CD14-positive monocyte (primary cell): ENCODE results near the gene PAFAH2. TPM values are rescaled to one million over a fixed set of nuclear protein-coding genes. Genes with fewer than 3 reads are reported as not detected.

ENCODE experiments used
- DNase-seq, 3 donors: peaks; one replicate each; pipeline ENCODE4 v3.0.0-alpha.2; 2011 to 2022
- H2AFZ ChIP-seq: 2 replicates; pipeline ENCODE4 v1.6.0; 2012; ENCODE audit warnings: mild to moderate bottlenecking, low read depth, low read length, inconsistent platforms; ENCODE audit not compliant: insufficient read depth, poor library complexity, severe bottlenecking
- H3K27ac ChIP-seq, 2 donors: 1 replicate in 1 of 2; 2 replicates in 1 of 2; pipeline ENCODE4 v1.5.1; 2012 to 2013; ENCODE audit warnings: low read length in 2 of 2, control low read depth in 1 of 2, inconsistent platforms in 1 of 2, low read depth in 1 of 2, mild to moderate bottlenecking in 1 of 2
- H3K27me3 ChIP-seq, 2 donors: one replicate each; pipeline versions ENCODE4 v1.6.0 to v1.6.1; 2011 to 2013; ENCODE audit warnings: low read length in 2 of 2; ENCODE audit not compliant: control insufficient read depth in 2 of 2, insufficient read depth in 2 of 2
- H3K36me3 ChIP-seq, 2 donors: replicated peaks in 1 of 2; 1 replicate in 1 of 2; 2 replicates in 1 of 2; pipeline versions ENCODE4 v1.5.1 to v1.6.1; 2012 to 2013; ENCODE audit warnings: low read length in 2 of 2, control low read depth in 1 of 2, inconsistent platforms in 1 of 2, mild to moderate bottlenecking in 1 of 2; ENCODE audit not compliant: insufficient read depth in 2 of 2, control insufficient read depth in 1 of 2
- H3K4me1 ChIP-seq, 2 donors: 1 replicate in 1 of 2; 2 replicates in 1 of 2; pipeline versions ENCODE4 v1.5.1 to v1.6.1; 2012 to 2013; ENCODE audit warnings: low read length in 2 of 2, control low read depth in 1 of 2, inconsistent platforms in 1 of 2, mild to moderate bottlenecking in 1 of 2, moderate library complexity in 1 of 2; ENCODE audit not compliant: insufficient read depth in 2 of 2, control insufficient read depth in 1 of 2
- H3K4me2 ChIP-seq: replicated peaks from 2 replicates; pipeline ENCODE3; 2012; ENCODE audit warnings: low read length, moderate library complexity, mild to moderate bottlenecking; ENCODE audit not compliant: poor library complexity, severe bottlenecking; ENCODE audit errors: extremely low read depth
- H3K4me3 ChIP-seq, 3 experiments: fragments of 200-600 bp in 1 of 3; sonication (generic) in 1 of 3; replicated peaks in 1 of 3; 1 replicate in 2 of 3; 2 replicates in 1 of 3; pipeline ENCODE4 v1.5.1; 2011 to 2013; ENCODE audit warnings: low read length in 3 of 3, mild to moderate bottlenecking in 3 of 3, control low read depth in 2 of 3, low read depth in 2 of 3, inconsistent platforms in 1 of 3, moderate library complexity in 1 of 3
- H3K79me2 ChIP-seq: 2 replicates; pipeline ENCODE4 v1.6.0; 2012; ENCODE audit warnings: mild to moderate bottlenecking, control low read depth, inconsistent platforms, low read length, moderate library complexity; ENCODE audit not compliant: insufficient read depth
- H3K9ac ChIP-seq: 2 replicates; pipeline ENCODE4 v1.6.0; 2017; ENCODE audit warnings: low read length, mild to moderate bottlenecking; ENCODE audit not compliant: insufficient read depth, poor library complexity, severe bottlenecking
- H3K9me3 ChIP-seq, 2 donors: replicated peaks in 1 of 2; 1 replicate in 1 of 2; 2 replicates in 1 of 2; pipeline versions ENCODE4 v1.5.1 to v1.6.1; 2012 to 2013; ENCODE audit warnings: low read length in 2 of 2, control low read depth in 1 of 2; ENCODE audit not compliant: control insufficient read depth in 1 of 2, insufficient read depth in 1 of 2
- H4K20me1 ChIP-seq: 2 replicates; pipeline ENCODE4 v1.6.0; 2012; ENCODE audit warnings: mild to moderate bottlenecking, low read length, control low read depth, moderate library complexity; ENCODE audit not compliant: insufficient read depth
- H3K27ac Mint-ChIP-seq, 7 donors: one replicate each; pipeline ENCODE4 v1.8.0; 2020; ENCODE audit warnings: mild to moderate bottlenecking in 7 of 7, mixed read lengths in 7 of 7, moderate library complexity in 6 of 7, inconsistent platforms in 2 of 7
- H3K27me3 Mint-ChIP-seq, 3 donors: one replicate each; pipeline ENCODE4 v1.8.0; 2021 to 2022; ENCODE audit warnings: low read depth in 3 of 3, mild to moderate bottlenecking in 3 of 3, mixed read lengths in 3 of 3, moderate library complexity in 3 of 3, inconsistent platforms in 1 of 3
- H3K36me3 Mint-ChIP-seq, 2 donors: one replicate each; pipeline ENCODE4 v1.8.0; 2020; ENCODE audit warnings: mixed read lengths in 2 of 2, inconsistent platforms in 1 of 2, mild to moderate bottlenecking in 1 of 2
- H3K4me1 Mint-ChIP-seq: one replicate; pipeline ENCODE4 v1.8.0; 2020; ENCODE audit warnings: mild to moderate bottlenecking, mixed read lengths
- H3K4me3 Mint-ChIP-seq, 2 donors: one replicate each; pipeline ENCODE4 v1.8.0; 2020; ENCODE audit warnings: mild to moderate bottlenecking in 2 of 2, mixed read lengths in 2 of 2, moderate library complexity in 1 of 2
- H3K9me3 Mint-ChIP-seq, 7 donors: one replicate each; pipeline ENCODE4 v1.8.0; 2020 to 2022; ENCODE audit warnings: mixed read lengths in 7 of 7, mild to moderate bottlenecking in 6 of 7, moderate library complexity in 6 of 7, inconsistent platforms in 2 of 7
- CTCF ChIP-seq: fragments of 200-600 bp; IDR thresholded peaks from one replicate; pipeline ENCODE4 v1.8.0; 2022; ENCODE audit warnings: antibody characterized with exemption, mild to moderate bottlenecking
- WGBS: methylation state at CpG from one replicate; pipeline ENCODE4 v1.1.5; 2013; ENCODE audit warnings: missing lambda C conversion rate; ENCODE audit not compliant: insufficient coverage; 5-methylcytosine and 5-hydroxymethylcytosine counted together
- intact Hi-C, 2 donors: fragments of 100-400 bp; cut with micrococcal nuclease; formaldehyde crosslinking; loops; one replicate each; pipeline versions ENCODE4 v1.15.0 to v1.15.1; 2023
- polyA plus RNA-seq, 3 donors: library from polyadenylated mRNA; depleted of rRNA in 1 of 3; unstranded in 2 of 3; stranded (reverse) in 1 of 3; fragments of 300-500 nt in 2 of 3; fragments of >200 nt in 1 of 3; fragmentation: Illumina TruSeq in 2 of 3; gene quantifications; 1 replicate in 2 of 3; 2 replicates in 1 of 3; pipeline ENCODE4 v1.2.3, GENCODE V29; 2012 to 2021

Gene PAFAH2
- polyA plus RNA-seq, 3 donors, result 6.4 to 9.2 (median 6.8) TPM

GRCh38 chr1:26038904-26039303 lies 41.0 kb upstream of the PAFAH2 start:
- Mint-ChIP-seq H3K27me3 (peaks cover 27 to 44% (median 29%) of the 10 kb centered on the region in 3 donors), H3K36me3 (no peaks in the 10 kb centered on the region), H3K27ac (no peak overlapping the region), H3K4me1 (peaks cover 15% of the 10 kb centered on the region), H3K4me3 (no peak overlapping the region), H3K9me3 (peaks cover 0 to 5% (median 0%) of the 10 kb centered on the region in 7 donors)
- H3K27ac ChIP-seq, result no peak overlapping the region
- H3K79me2 ChIP-seq, result no peaks in the 10 kb centered on the region
- H3K36me3 ChIP-seq, result no peaks in the 10 kb centered on the region
- no peak overlapping the region for H3K9ac ChIP-seq
- H3K4me3 ChIP-seq, result no peak overlapping the region
- peaks cover 11 to 21% of the 10 kb centered on the region in 2 donors for H3K4me1 ChIP-seq
- no peak overlapping the region for H3K4me2 ChIP-seq
- TF ChIP-seq CTCF, result no peak
- no peak for DNase-seq
- intact Hi-C loops, result loop anchor here (5.0 to 10.0 kb wide), 2 partner anchors 106 to 378 kb away; no protein-coding TSS in a partner anchor
- 78% methylated on average over 5 of the region's 6 CpGs for WGBS
- no peaks in the 10 kb centered on the region for H4K20me1 ChIP-seq
- no peak overlapping the region for H2AFZ ChIP-seq
- H3K27me3 ChIP-seq, result peaks cover under 1 to 32% of the 10 kb centered on the region in 2 donors
- no peaks in the 10 kb centered on the region for H3K9me3 ChIP-seq

- H3K4me2 ChIP-seq, result no peak overlapping the region
- H3K27ac ChIP-seq, result no peak overlapping the region
- no peaks in the 10 kb centered on the region for H4K20me1 ChIP-seq
- Mint-ChIP-seq H3K27ac (no peak overlapping the region), H3K4me1 (peaks cover 15% of the 10 kb centered on the region), H3K4me3 (no peak overlapping the region), H3K27me3 (peaks cover 26 to 41% (median 27%) of the 10 kb centered on the region in 3 donors), H3K36me3 (no peaks in the 10 kb centered on the region), H3K9me3 (peaks cover 0 to 5% (median 0%) of the 10 kb centered on the region in 7 donors)
- peaks cover 0 to 32% of the 10 kb centered on the region in 2 donors for H3K27me3 ChIP-seq
- H3K9me3 ChIP-seq, result no peaks in the 10 kb centered on the region
- no peak for TF ChIP-seq CTCF
- H3K4me3 ChIP-seq, result no peak overlapping the region
- no peak overlapping the region for H2AFZ ChIP-seq
- H3K9ac ChIP-seq, result no peak overlapping the region
- H3K79me2 ChIP-seq, result no peaks in the 10 kb centered on the region
- peaks cover 11 to 21% of the 10 kb centered on the region in 2 donors for H3K4me1 ChIP-seq
- DNase-seq, result no peak
- no peaks in the 10 kb centered on the region for H3K36me3 ChIP-seq
- 97% methylated on average over 5 of the region's 6 CpGs for WGBS
- intact Hi-C loops, result loop anchor here (5.0 to 10.0 kb wide), 2 partner anchors 106 to 379 kb away; no protein-coding TSS in a partner anchor
Observed at GRCh38 chr1:26038477-26038876, 40.6 kb upstream of the PAFAH2 start.
